Measurements from ENCODE around the gene ENDOV.
"Not testable (repeated sequence)": the region's sequence is repeated elsewhere in the genome, so short reads cannot be mapped to it uniquely, and the experiment has no call there.

The ENDOV gene

GRCh38 chr17:80388601-80389000 lies 26.4 kb upstream of the ENDOV start:
- no peak for DNase-seq (ENCODE audit: low read depth)

DNA sequence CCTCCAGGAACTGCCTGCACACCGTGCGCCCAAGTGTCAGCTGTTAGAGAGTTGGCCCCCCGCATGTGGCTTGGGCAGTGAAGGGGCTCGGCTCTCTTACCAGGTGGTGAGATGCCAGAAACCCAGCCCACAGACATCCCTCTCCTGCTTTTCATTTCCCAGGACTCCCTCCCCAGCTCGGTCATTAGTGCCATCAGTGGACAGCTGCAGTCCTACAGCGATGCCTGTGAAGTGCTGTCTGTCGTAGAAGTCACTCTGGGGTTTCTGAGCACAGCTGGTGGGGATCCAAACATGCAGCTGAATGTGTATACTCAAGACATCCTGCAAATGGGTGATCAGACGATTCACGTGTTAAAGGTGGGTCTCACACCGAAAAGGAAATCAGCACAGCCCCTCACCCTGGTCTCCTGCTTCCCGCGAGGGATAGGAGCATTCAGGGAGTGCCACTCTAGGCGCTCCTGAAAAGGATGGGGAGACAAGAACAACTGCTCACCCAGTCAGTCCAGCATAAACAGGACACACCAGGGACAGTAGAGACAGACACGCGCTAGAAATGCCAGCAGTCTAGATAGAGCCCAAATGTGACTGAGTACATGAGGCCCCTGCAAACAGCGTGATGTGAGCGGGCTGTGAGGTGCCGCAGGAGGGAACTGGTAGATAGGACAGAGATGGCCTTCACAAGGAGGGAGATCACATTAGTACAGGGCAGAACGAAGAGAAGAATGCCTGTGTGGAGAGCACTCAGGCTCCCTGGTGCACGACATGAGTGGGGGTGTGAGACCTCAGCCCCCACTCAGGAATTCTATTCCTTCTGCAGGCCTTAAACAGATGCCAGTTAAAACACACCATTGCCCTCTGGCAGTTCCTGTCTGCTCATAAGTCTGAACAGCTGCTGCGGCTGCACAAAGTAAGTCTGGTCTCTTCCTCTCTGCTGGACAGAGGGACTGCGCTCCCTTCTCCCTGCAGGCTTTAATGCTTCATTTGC lies 25.7 kb upstream of the ENDOV start:
- DNase-seq (ENCODE audit: low read depth), result no peak

DNA sequence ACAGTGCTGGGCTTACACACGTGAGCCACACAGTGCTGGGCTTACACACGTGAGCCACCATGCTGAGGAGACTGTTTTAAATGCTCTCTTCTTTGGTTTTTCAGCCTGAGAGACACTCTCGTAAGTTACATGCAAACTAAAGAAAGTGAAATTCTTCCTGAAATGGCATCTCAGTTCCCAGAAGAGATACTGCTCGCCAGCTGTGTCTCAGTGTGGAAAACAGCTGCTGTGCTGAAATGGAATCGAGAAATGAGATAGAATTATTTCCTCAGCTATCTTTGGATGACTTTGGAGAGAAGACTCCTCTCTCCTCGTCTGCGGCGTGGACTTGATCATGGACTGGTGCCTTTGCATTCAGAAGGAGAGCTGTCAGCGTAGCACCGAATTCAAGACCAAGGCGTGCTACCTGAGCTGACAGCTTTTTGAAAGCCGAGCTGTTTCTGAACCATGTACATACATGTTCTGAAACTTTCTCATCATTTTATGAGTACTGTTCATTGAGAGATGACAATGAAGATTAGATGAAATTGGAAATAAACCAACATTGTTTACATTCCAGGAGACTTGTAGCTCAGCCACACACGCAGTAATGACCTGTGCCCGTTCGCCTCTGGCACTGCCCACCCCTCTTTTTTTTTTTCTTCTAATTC lies 21.6 kb upstream of the ENDOV start:
- no peak for DNase-seq (ENCODE audit: low read depth)

GRCh38 chr17:80393961-80394360 lies 21.0 kb upstream of the ENDOV start:
- DNase-seq (ENCODE audit: low read depth), result no peak

DNA sequence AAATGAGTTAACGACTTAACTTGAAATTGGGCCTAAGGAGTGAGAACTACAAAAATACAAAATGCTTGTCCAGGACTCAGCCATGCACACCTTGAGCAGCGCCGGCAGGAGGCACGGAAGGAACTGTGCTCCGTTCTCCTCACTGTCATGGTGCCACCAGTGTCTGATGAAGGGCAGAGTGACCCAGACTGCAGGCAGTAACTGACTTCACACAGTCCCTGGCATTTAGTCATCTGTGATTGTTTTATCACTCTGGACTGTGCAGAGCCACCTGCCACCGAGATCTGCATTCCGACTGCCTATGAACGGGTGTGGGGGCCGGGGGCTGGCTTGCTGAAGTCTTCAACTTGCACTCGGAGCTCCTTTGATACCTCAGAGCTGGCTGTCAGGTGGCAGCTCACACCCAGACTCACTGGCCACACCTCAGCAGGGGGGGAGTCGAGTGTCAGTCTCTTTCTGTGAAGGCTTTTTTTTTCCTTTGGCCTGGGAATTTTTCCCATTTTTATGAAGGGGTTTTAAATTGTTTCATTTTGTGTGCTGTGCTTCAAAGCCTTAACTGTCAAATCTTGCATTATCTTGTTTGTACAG lies 20.2 kb upstream of the ENDOV start:
- DNase-seq (ENCODE audit: low read depth), result no peak

DNA sequence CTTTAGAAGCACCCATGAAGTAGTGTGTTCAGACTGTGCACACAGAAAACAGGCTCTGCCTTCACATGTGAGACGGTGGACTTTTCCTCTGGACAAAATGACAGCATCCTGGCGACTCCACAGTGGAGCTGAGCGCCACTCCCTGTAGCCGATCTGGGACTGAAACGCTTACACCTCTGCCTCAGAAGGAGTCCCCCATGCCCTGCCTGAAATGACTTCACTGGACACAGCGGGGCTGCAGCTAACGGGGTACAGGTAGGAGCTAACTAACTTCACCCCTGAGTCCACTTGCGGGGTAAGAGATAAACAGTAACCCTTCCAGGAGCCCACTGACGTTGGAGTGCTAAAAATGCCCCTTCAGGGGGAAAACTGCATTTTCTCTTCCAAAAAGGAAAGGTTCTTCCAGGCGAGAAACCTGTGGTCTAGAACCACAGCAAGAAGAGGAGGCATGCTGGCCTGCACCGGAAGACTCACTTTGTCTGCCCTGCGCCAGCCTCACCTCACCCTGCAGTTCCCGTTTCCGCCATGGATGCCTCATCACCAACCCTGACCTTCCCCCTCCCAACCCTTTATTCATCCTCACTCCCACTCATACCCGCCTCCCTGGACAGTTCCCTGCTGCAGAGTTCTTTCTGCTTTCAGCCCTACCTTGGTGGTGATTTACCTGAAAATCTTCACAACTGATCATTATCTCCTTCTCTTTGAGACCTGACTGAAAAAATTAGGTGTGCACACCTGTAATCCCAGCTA lies 19.4 kb upstream of the ENDOV start:
- DNase-seq (ENCODE audit: low read depth), result no peak

DNA sequence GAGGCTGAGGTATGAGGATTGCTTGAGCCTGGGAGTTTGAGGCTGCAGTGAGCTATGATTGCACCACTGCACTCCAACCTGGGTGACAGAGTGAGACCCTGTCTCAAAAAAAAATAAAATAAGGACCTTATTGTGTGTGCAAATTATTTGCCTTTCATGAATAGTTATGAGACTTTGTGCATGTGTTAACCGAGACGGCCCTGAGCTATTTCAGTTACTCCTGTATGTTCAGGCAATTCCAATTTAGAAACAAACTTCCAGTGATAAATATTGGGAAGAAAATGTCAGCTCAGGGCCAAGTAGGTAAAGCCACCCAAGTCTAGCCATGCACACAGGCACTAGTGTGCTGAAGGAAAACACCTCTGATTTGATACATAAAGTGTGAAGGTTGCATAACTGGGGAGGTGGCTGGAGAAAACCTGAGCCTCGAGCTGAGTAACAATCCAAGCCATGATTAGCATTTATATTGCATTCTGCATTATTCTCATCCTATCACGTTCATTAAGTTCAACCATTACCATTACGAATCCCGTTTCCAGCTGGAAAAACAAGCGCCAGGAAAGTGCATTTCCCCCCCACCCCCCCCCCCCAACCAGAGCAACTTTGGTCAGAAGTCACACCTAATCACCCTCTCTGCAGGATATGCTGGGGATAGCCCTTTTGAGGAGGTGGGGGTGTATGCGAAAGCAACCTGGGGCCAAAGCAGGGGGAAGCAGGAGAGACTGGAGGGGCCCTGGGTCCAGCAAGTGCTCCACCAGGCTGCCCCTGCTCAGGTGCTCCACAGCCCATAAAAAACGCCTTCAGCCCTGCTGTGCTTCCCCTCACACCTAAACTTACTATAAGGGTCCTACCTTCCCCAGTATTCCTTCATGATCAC lies 18.6 kb upstream of the ENDOV start:
- no peak for DNase-seq (ENCODE audit: low read depth)

DNA sequence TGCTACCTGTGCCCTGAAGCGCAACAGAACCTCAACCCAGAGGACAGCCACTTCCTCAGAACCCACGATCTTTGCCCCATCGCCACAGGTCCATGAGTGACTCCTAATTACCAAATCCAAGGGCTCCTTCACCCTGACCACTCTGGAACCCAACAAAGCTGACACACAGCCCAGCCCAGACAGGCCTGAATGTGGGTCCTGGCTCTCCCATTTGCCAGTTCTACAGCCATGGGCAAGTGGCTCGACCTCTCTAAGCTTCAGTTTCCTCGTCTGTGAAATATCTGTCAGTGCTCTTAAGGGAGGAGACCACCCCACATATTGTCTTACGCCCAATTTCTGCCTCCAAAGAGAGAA lies 18.0 kb upstream of the ENDOV start:
- DNase-seq (ENCODE audit: low read depth), result no peak

DNA sequence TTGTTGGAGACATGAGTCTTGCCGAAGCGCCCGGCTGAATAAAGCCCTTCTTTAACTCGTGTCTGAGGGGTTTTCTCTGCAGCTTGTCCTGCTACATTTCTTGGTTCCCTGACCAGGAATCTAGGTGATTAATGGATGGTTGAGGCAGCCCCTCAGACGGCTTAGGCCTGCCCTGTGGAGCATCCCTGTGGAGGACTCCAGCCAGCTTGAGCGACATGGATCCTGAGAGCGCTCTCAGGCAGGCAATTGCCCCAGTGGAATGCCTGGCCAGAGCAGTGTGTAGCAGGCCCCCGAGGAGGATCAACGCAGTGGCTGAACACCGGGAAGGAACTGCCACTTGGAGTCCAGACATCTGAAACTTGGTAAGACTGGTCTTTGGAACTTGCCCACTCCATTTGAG lies 17.3 kb upstream of the ENDOV start:
- DNase-seq (ENCODE audit: low read depth), result no peak

DNA sequence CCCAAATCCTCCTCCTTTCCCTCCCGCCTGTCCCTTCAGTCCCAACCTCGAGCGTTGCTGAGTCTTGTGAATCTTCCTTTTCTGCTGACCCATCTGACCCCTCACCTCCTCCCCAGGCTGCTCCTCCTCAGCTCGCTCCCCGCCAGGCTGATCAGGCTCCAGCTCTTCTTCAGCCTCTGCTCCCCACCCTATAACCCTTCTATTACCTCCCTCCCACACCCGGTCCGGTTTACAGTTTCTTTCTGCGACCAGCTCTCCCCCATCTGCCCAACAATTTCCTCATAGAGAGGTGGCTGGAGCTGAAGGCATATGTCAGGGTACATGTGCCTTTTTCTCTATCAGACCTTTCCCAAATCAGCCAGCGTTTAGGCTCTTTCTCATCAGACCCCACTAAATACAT lies 13.9 kb upstream of the ENDOV start:
- DNase-seq (ENCODE audit: low read depth), result not testable (repeated sequence)

DNA sequence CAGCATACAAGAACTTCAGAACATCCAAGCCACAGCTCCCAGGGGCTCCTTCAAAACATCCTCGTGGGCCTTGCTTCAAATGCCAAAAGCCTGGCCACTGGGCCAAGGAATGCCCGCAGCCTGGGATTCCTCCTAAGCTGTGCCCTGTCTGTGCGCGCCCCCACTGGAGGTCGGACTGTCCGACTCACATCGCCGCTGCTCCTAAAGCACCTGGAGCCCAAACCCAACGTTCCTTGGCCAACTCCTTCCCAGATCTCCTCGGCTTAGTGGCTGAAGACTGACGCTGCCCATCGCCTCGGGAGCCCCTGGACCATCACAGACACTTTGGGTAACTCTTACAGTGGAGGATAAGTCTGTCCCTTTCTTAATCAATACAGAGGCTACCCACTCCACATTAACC lies 12.9 kb upstream of the ENDOV start:
- not testable (repeated sequence) for DNase-seq (ENCODE audit: low read depth)

- no peak for DNase-seq (ENCODE audit: low read depth)
These were observed 12.0 kb upstream of the ENDOV start for GRCh38 chr17:80402959-80403358.

DNA sequence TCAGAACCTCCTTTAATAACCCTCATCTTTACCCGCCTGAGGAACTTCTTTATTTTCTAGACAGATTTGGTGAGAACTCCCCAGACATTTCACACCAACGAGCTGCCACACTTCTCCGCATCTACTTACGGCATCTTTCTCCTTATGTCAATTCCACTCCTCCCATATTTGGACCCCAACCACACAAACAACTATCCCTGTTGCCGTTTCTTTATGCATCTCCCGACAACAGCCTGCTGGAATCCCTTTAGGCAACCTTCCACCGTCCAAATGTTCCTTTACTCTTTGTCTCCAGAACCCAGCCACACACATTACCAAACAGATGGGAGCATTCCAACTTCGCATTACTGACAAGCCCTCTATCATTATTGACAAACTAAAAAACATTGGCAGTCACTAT lies 8.8 kb upstream of the ENDOV start:
- no peak for DNase-seq (ENCODE audit: low read depth)

GRCh38 chr17:80407917-80408316 lies 7.0 kb upstream of the ENDOV start:
- not testable (repeated sequence) for DNase-seq (ENCODE audit: low read depth)

DNA sequence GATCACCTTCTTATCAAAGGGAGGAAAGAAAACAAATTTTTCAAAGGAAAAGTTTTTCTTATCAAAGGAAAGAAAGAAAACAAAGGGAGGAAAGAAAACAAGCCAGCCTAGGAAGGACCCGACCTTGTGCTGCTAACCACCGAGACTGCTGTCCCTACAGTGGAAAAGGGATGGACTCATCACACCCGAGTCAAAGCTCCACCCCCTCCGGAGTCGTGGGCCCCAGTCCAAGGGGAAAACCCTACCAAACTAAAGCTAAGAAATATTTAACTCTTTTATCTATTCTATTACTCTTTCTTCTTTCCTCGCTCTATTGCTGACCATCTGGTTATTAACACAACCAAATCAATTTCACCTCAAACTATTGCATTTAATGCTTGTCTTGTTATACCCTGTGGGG lies 6.1 kb upstream of the ENDOV start:
- no peak for DNase-seq (ENCODE audit: low read depth)

GRCh38 chr17:80409626-80410025 lies 5.3 kb upstream of the ENDOV start:
- no peak for DNase-seq (ENCODE audit: low read depth)

DNA sequence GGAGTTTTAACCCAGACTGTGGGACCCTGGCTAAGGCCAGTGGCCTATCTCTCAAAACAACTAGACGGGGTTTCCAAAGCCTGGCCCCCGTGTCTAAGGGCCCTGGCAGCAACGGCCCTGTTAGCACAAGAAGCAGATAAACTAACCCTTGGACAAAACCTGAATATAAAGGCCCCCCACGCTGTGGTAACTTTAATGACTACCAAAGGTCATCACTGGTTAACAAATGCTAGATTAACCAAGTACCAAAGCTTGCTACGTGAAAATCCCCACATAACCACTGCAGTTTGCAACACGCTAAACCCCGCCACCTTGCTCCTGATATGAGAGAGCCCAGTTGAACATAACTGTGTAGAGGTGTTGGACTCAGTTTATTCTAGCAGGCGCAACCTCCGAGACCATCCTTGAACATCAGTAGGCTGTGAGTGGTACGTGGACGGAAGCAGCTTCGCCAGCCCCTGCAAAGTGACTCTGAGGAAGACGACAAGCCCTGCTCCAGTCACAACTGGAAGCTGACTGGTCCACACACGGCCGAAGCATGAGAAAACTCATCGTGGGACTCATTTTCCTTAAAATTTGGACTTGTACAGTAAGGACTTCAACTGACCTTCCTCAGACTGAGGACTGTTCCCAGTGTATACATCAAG lies 4.4 kb upstream of the ENDOV start:
- not testable (repeated sequence) for DNase-seq (ENCODE audit: low read depth)

DNA sequence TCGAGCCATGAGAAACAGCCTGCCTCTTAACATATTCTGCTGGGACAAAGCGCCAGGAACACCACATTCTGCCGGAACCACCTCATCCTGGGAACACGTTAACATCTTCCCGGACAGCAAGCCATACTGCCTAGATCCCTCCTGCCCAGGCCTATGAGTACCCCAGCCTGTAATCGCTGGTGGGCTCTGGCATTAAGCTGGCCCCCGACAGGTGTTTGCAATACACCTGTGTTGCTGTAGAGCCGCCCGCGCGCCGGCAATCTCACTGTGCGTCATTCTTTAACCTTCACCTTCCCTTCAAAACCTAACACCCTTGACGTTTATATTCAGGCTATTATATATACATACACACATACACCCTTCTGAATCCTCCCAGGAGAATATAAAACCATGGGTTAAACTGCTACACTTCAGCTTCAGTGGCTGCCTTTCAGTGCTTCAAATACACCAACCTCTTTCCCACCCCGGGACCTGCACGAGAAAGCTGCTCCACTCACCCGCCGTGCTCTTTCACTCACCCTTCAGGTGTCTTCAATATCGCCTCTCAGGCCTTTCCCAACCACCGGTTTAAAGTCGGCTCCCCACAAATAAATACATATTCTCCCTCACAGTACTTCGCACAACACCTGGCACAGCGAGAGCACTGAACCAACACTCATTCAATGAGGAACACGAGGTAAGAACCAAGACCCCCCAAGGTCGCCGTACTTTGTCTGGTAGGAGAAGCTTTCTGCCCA lies 1.0 kb upstream of the ENDOV start:
- DNase-seq (ENCODE audit: low read depth), result no peak

DNA sequence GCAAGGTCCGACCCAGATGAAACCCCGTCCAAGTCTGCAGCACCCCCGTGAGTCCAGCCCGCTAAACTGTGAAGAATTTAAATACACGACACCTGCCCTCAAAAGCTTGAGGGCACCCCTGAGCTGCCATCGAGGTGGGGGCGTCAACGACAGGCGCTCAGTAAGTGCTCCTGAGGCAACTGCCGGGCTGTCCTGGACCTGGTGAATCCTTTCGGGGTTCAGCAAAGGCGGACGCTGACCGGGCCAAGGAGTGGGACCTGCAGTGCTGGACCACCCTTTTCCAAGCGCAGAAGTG lies 512 bp upstream of the ENDOV start:
- DNase-seq (ENCODE audit: low read depth), result no peak

DNA sequence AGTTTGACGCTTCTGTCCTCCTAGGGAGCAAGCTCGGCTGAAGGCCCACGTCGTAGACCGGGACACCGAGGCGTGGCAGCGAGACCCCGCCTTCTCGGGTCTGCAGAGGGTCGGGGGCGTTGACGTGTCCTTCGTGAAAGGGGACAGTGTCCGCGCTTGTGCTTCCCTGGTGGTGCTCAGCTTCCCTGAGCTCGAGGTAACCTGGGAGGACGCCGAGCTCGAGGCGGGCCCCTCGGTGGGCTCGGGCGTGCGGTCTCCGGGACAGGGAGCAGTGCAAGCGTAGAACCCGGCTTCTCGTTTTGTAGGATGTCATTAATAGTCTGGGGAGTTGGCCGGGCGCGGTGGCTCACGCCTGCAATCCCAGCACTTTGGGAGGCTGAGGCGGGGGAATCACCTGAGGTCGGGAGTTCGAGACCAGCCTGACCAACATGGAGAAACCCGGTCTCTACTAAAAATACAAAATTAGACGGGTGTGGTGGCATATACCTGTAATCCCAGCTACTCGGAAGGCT lies 715 bp downstream of the ENDOV start:
- DNase-seq (ENCODE audit: low read depth), result no peak

All from stimulated activated CD4-positive, alpha-beta T cell treated with anti-CD3 and anti-CD28 coated beads, Interleukin-2, amount 100 ng/mL, for 4 hours (primary cell).